ENCODE measurements around the gene ZNF618.

GRCh38 chr9:114061292-114061691 lies 185.2 kb downstream of the ZNF618 start:
- no peak for TF ChIP-seq CTCF (optimal IDR thresholded peaks at IDR 0.05 in 1 of 3, IDR thresholded peaks at IDR 0.05 in 1 of 3, conservative IDR thresholded peaks at IDR 0.05 in 1 of 3; ENCODE audit: extremely low read depth in 1 of 3, insufficient read depth in 2 of 3, low read length in 3 of 3)
- no peak for TF ChIP-seq EZH2 (IDR thresholded peaks at IDR 0.05; ENCODE audit: low read length)
